CD4-positive, alpha-beta T cell treated with Interleukin-6 for 4 hours (primary cell): Measurements from ENCODE around the gene TRMT10B.
"Not testable (repeated sequence)": the region's sequence is repeated elsewhere in the genome, so short reads cannot be mapped to it uniquely, and the experiment has no call there.

Experiments
- DNase-seq: peaks from one replicate; pipeline ENCODE4 v3.0.0-alpha.2; 2020; ENCODE audit warnings: mixed read lengths

Gene TRMT10B

GRCh38 chr9:37752112-37752511, 1.5 kb upstream of the TRMT10B start:
- DNase-seq: not testable (repeated sequence)

GRCh38 chr9:37752642-37753488, 740 bp upstream of the TRMT10B start:
- DNase-seq: peak; percentile 2

DNA sequence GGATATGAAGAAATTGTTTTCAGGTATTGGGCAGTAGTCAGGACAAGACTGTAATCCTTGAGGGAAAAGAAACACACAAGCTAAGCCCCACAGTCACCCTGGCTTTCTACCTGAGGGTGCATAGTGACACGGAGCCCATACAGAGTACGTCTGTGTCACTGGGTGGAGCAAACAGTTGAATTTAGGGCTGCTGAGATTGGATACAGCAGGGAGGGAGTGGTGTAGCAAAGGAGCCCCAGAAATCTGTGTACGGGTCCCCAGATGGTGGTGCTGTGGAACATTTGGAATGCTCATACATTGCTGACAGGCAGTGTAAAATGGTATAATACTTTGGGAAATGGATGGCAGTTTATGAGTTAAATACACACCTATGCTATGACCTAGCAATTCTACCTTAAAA, 5.1 kb downstream of the TRMT10B start:
- no peak for DNase-seq

- no peak for DNase-seq
These were observed 7.0 kb downstream of the TRMT10B start for GRCh38 chr9:37760416-37761161.

- DNase-seq: no peak
These were observed 7.9 kb downstream of the TRMT10B start for GRCh38 chr9:37761511-37761910.

GRCh38 chr9:37765263-37765662, 11.7 kb downstream of the TRMT10B start:
- not testable (repeated sequence) for DNase-seq

DNA sequence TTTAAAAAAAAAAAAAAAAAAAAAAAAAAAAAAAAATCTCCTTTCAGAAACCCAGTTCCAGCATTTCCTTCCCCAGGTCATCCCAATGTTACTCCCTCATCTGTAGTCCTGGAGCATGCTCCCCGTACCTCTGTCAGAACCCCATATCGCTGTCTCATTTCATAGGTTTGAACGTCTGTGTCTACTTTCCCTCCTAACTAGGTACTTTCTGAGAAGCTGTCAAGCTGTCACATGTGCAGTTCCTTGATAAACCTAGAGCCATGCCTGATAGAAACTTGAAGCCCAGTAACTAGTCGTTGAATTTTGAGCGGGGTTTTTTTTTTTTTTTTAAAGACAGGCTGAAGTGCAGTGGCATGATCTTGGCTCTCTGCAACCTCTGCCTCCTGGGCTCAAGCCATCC, 15.7 kb downstream of the TRMT10B start:
- no peak for DNase-seq

DNA sequence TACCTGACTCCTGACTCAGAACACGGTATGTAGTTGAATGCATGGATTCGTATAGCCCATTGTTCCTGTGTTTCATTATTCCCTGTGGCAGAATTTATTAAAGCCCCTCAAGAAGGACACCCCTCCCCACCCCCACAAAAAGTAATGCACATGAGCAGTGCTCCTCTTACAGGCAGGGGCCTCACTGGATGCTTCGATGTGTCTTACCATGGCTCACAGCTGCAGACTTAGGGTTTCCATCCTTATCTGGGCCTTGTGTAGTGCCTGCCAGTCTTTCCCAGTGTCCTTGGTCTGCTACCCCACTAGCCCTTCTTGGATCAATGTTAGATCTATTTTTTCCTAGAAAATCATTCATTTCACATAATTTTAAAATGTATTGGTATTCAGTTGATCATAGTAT, 16.4 kb downstream of the TRMT10B start:
- DNase-seq: no peak

GRCh38 chr9:37775216-37775919, 21.8 kb downstream of the TRMT10B start:
- DNase-seq: no peak

- DNase-seq: no peak
These were observed 22.7 kb downstream of the TRMT10B start for GRCh38 chr9:37776328-37776727.

GRCh38 chr9:37778534-37778933, 24.9 kb downstream of the TRMT10B start:
- no peak for DNase-seq

DNA sequence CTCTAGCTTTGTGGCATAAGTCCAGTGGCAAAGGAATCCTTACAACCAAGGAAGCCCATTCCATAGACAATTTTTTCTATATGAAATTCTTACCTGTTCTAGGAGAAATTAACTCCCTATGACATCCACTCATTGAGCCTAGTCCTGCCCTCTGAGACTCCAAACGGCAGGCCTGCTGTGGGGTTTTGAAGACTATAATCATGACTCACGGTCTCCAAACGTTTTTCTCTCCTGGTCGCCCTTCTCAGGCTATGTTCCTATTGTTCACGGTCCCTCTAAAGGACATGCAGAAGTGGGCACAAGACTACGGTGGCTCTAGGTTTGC, 30.6 kb downstream of the TRMT10B start:
- no peak for DNase-seq

- DNase-seq: peak; percentile 86
These were observed 31.2 kb downstream of the TRMT10B start, which contains the start of gene EXOSC3 for GRCh38 chr9:37784616-37785483. TSS of gene EXOSC3 (minus strand) at chr9:37785064. CDS start at chr9:37785044, 20 bp downstream.

- no peak for DNase-seq
These were observed 33.5 kb downstream of the TRMT10B start for GRCh38 chr9:37787059-37787458.

- no peak for DNase-seq
These were observed 34.7 kb downstream of the TRMT10B start for GRCh38 chr9:37788332-37788731.

DNA sequence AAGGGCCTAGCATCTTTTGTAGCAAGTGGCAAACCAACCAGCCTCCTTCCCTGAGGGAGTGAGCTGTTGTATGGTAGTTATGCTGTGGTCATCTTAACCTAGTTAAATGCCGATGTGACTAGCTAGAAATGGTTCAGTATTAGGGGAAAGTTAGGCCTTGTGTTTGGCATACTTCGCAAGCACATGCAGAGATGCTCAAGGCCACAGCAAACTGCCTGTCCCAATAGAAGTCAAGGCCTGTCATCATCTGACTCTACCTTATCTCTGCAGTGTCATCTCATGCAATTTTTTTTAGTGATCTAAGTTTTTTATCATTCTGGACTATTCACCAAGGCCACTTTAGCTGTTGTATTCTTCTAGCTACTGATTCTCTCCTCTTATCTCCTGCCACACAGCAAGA, 36.5 kb downstream of the TRMT10B start:
- no peak for DNase-seq

- no peak for DNase-seq
These were observed 38.5 kb downstream of the TRMT10B start for GRCh38 chr9:37792122-37792521.

DNA sequence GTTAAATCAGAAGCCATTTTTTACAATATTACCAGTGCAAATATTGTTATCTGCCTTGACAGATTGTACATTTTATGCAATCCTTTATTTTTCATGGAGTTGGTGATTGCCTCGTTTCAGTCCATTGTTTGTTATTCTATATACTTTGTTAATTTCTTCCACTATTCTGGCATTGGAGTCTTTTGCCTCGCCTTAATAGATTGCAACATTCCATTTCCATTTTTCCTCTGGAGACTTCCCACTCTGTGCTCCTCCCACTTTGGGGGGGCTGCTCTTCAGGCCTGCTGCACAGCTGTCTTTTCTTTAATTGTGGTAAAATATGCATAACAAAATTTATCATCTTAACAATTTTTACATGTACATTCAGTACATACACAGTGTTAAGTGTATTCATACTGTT, 42.6 kb downstream of the TRMT10B start:
- DNase-seq: no peak

DNA sequence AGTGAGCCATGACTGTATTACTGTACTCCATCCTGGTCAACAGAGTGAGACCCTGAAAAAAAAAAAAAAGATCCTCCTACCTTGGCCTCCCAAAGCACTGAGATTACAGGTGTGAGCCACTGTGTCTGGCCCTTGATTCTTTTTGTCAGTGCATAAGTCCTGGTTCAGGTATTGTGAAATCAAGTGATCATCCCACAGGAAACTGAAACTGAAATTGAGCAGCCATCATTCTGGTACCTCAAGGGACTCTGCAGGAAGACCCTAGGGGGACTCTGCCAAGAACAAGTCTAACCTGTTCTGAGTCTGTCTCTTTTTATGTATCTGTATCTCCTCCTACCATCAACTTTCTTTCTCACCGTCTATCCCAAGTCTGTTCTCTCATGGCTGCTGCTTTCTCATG, 45.1 kb downstream of the TRMT10B start:
- no peak for DNase-seq

DNA sequence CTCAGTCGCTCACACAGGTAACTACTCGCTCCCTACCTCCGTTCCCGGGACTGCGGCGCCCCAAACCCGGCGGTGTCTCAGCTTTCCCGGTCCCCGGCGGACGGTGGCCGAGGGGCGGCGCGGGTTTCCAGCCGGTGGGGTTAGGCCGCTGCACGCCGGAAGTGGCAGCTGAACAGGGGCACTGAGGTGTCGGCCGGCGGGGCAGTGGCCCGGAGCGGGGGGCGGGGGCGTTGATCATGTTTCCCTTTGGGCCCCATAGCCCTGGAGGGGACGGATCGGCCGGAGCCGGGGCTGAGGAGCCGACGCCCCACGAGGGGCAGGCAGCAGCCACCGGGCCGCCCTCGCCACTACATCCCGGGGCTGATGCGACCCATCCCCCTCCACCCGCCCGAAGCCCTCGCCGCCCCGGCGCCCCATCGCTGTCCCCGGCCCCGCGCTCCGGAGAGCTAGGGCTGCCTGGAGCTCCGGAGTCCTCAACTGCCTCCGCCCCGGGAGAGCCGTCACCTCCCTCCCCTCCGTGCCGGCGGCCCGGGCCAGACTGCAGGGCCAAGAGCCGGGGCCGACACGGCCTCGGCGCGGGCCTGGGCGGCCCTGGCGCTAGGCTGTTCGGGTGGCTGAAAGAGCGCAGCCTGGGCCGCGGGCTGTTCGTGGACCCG, 47.2 kb downstream of the TRMT10B start, which contains the start of gene DCAF10:
DCAF10 (plus strand) TSS at position 167 of the 656 bp plus-strand sequence; CDS start at position 237, 70 bp downstream.
- DNase-seq: peak; percentile 86

- no peak for DNase-seq
These were observed 47.8 kb downstream of the TRMT10B start for GRCh38 chr9:37801287-37801850.
